HepG2 (cell line): ENCODE data around the gene PIGV. TPM values are rescaled to one million over a fixed set of nuclear protein-coding genes. Genes with fewer than 3 reads are reported as not detected.

Source experiments
- ASH2L ChIP-seq: fragments of 300-600, 200-600 bp; sonication (generic); IDR thresholded peaks from 2 replicates; pipeline ENCODE4 v1.7.0; 2017; ENCODE audit warnings: low read depth, mild to moderate bottlenecking, moderate library complexity, mixed read lengths, low read length; ENCODE audit not compliant: insufficient read length
- KDM2A ChIP-seq: sonication (generic); formaldehyde crosslinking; IDR thresholded peaks from 2 replicates; pipeline ENCODE4 v1.4.0; 2020; ENCODE audit warnings: low read depth, missing genetic modification reagents, borderline replicate concordance
- MAFK ChIP-seq, 2 experiments: IDR thresholded peaks in 1 of 2; conservative IDR thresholded peaks in 1 of 2; 2 replicates each; pipeline ENCODE4 v1.6.1; 2011; ENCODE audit warnings: improper control_type of control experiment in 2 of 2, low read length in 2 of 2
- NR2F6 ChIP-seq, 2 experiments: IDR thresholded peaks; 2 replicates each; pipeline ENCODE4 v1.6.1; 2016; ENCODE audit warnings: antibody characterized with exemption in 1 of 2, mild to moderate bottlenecking in 1 of 2
- RFXANK ChIP-seq: IDR thresholded peaks from 2 replicates; pipeline ENCODE4 v1.6.1; 2016
- TP53 ChIP-seq: sonication (generic); formaldehyde crosslinking; conservative IDR thresholded peaks from 2 replicates; pipeline ENCODE4 v1.4.0; 2020; ENCODE audit warnings: missing genetic modification reagents
- ZNF205 ChIP-seq: IDR thresholded peaks from 2 replicates; pipeline ENCODE4 v1.6.1; 2018; ENCODE audit warnings: missing biosample characterization, missing genetic modification reagents
- ZSCAN12 ChIP-seq: sonication (generic); formaldehyde crosslinking; IDR thresholded peaks from 2 replicates; pipeline ENCODE4 v1.9.0; 2021; ENCODE audit warnings: mild to moderate bottlenecking, missing genetic modification reagents
- polyA plus RNA-seq, 8 experiments: library from polyadenylated mRNA; depleted of rRNA in 3 of 8; stranded (reverse) in 7 of 8; unstranded in 1 of 8; fragments of >200 nt; fragmentation: Illumina TruSeq in 4 of 8; extraction: Trizol in 4 of 8; gene quantifications; 2 replicates each; pipeline versions ENCODE4 v1.2.1 to v1.2.3, GENCODE V29; 2011 to 2016; ENCODE audit warnings: low read depth in 4 of 8, missing spikeins in 1 of 8, mixed read lengths in 1 of 8; ENCODE audit not compliant: insufficient read depth in 1 of 8
- total RNA-seq, 5 experiments: library from RNA; depleted of rRNA; stranded (reverse); fragments of >200 nt; fragmentation: Illumina TruSeq; extraction: Trizol; gene quantifications; 2 replicates each; pipeline ENCODE4 v1.2.3, GENCODE V29; 2016; ENCODE audit warnings: low read depth in 1 of 5
- TF ChIP-seq, protein P1 (sequence below): IDR thresholded peaks from 2 replicates; pipeline ENCODE4 v1.6.1; 2012; ENCODE audit warnings: low read depth, low read length, improper control_type of control experiment
- TF ChIP-seq, protein P2 (sequence below): sonication (generic); formaldehyde crosslinking; IDR thresholded peaks from 2 replicates; pipeline ENCODE4 v1.9.0; 2022; ENCODE audit warnings: missing genetic modification reagents, mild to moderate bottlenecking, borderline replicate concordance
- TF ChIP-seq, protein P3 (sequence below): sonication (generic); formaldehyde crosslinking; IDR thresholded peaks from 2 replicates; pipeline ENCODE4 v1.9.0; 2021; ENCODE audit warnings: missing genetic modification reagents, mild to moderate bottlenecking, borderline replicate concordance
- TF ChIP-seq, protein P4 (sequence below): IDR thresholded peaks from 2 replicates; pipeline ENCODE4 v1.6.1; 2016
- TF ChIP-seq, protein P5 (sequence below), 2 experiments: sonication (generic) in 1 of 2; formaldehyde crosslinking in 1 of 2; IDR thresholded peaks; 2 replicates each; pipeline versions ENCODE4 v1.5.1 to v1.6.1; 2011 to 2020; ENCODE audit warnings: borderline replicate concordance in 1 of 2, low read depth in 1 of 2, low read length in 1 of 2, mild to moderate bottlenecking in 1 of 2, missing genetic modification reagents in 1 of 2, moderate library complexity in 1 of 2

Gene PIGV
- total and polyA plus RNA-seq, 2 of the 13 experiments (the other 11 are each of a cell fraction or from before 2014, with no cell fraction given) = 13.5 to 22.7 TPM

DNA sequence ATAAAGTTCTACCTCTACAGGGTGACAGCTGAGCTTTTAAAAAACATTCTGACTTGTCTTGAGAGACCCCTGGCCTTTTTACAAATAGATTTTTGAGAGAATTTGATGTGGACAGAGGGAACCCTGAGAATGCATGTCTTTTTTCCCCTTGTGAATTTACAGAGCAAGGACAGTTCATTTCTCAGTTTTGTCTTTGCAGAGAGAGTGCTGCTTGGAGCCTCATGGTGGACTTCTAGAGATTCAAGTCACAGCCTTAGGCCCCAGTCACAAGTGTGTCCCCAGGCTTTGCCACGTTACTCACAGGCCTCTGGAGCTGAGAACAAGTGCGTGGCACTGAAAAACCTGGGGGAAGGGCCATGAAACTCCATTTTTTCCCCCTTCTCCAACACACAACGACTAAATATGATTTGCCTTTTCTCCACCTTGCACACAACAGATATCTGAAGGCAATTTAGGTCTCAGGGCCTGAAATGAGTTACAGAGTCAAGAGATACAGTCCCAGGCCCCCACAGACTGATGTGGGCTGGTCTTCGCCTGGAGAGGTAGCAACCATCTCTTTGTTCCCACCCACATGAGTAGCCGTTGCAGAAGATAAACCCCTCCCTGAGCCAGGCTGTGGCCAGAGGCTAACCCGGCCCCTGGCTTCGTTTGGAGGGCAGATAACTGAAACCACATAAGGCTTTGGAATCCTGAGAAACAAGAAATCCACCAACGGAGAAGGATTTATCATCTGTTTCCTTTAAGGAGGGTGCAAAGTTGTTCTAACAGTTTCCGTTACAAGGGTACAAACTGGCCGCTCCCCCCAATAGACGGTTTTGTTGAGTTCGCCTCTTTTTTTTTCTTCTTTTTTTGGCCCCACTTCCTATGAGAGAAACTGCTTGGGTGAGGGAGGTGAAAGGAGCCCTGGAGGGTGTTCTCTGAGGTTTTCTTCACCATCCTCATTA is 1.0 kb upstream of the PIGV start (continued):
- TF ChIP-seq, protein P1, sequence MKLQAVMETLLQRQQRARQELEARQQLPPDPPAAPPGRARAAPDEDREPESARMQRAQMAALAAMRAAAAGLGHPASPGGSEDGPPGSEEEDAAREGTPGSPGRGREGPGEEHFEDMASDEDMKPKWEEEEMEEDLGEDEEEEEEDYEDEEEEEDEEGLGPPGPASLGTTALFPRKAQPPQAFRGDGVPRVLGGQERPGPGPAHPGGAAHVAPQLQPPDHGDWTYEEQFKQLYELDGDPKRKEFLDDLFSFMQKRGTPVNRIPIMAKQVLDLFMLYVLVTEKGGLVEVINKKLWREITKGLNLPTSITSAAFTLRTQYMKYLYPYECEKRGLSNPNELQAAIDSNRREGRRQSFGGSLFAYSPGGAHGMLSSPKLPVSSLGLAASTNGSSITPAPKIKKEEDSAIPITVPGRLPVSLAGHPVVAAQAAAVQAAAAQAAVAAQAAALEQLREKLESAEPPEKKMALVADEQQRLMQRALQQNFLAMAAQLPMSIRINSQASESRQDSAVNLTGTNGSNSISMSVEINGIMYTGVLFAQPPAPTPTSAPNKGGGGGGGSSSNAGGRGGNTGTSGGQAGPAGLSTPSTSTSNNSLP = no peak
- TF ChIP-seq, protein P2, sequence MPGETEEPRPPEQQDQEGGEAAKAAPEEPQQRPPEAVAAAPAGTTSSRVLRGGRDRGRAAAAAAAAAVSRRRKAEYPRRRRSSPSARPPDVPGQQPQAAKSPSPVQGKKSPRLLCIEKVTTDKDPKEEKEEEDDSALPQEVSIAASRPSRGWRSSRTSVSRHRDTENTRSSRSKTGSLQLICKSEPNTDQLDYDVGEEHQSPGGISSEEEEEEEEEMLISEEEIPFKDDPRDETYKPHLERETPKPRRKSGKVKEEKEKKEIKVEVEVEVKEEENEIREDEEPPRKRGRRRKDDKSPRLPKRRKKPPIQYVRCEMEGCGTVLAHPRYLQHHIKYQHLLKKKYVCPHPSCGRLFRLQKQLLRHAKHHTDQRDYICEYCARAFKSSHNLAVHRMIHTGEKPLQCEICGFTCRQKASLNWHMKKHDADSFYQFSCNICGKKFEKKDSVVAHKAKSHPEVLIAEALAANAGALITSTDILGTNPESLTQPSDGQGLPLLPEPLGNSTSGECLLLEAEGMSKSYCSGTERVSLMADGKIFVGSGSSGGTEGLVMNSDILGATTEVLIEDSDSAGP (CRISPR knock-in tag) = no peak
- TF ChIP-seq, protein P3, sequence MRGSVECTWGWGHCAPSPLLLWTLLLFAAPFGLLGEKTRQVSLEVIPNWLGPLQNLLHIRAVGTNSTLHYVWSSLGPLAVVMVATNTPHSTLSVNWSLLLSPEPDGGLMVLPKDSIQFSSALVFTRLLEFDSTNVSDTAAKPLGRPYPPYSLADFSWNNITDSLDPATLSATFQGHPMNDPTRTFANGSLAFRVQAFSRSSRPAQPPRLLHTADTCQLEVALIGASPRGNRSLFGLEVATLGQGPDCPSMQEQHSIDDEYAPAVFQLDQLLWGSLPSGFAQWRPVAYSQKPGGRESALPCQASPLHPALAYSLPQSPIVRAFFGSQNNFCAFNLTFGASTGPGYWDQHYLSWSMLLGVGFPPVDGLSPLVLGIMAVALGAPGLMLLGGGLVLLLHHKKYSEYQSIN (CRISPR knock-in tag) = no peak
- no peak for TF ChIP-seq ASH2L
- TF ChIP-seq, protein P4, sequence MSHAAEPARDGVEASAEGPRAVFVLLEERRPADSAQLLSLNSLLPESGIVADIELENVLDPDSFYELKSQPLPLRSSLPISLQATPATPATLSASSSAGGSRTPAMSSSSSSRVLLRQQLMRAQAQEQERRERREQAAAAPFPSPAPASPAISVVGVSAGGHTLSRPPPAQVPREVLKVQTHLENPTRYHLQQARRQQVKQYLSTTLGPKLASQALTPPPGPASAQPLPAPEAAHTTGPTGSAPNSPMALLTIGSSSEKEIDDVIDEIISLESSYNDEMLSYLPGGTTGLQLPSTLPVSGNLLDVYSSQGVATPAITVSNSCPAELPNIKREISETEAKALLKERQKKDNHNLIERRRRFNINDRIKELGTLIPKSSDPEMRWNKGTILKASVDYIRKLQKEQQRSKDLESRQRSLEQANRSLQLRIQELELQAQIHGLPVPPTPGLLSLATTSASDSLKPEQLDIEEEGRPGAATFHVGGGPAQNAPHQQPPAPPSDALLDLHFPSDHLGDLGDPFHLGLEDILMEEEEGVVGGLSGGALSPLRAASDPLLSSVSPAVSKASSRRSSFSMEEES (CRISPR knock-in tag) = 0 out of 2 replicates have a peak, but pooled peaks have one; percentile 14
- TF ChIP-seq RFXANK (CRISPR knock-in tag) = no peak
- no peak; the same call in 1 of the 2 replicates for TF ChIP-seq NR2F6 (IDR thresholded peaks at IDR 0.05)
- 0 out of 2 replicates have a peak, but pooled peaks have one; percentile 31 for TF ChIP-seq NR2F6 (CRISPR knock-in tag; IDR thresholded peaks at IDR 0.05)
- TF ChIP-seq KDM2A (CRISPR knock-in tag) = no peak
- TF ChIP-seq ZSCAN12 (CRISPR knock-in tag) = 0 out of 2 replicates have a peak, but pooled peaks have one; percentile 21
- 0 out of 2 replicates have a peak, but pooled peaks have one; percentile 8 for TF ChIP-seq TP53 (CRISPR knock-in tag)
- TF ChIP-seq, protein P5, sequence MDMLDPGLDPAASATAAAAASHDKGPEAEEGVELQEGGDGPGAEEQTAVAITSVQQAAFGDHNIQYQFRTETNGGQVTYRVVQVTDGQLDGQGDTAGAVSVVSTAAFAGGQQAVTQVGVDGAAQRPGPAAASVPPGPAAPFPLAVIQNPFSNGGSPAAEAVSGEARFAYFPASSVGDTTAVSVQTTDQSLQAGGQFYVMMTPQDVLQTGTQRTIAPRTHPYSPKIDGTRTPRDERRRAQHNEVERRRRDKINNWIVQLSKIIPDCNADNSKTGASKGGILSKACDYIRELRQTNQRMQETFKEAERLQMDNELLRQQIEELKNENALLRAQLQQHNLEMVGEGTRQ (IDR thresholded peaks at IDR 0.05; ENCODE audit: low read depth, low read length) = no peak
- TF ChIP-seq, protein P5 (CRISPR knock-in tag; IDR thresholded peaks at IDR 0.05; ENCODE audit: borderline replicate concordance) = no peak
- TF ChIP-seq MAFK (conservative IDR thresholded peaks at IDR 0.05 in 1 of 2, IDR thresholded peaks at IDR 0.05 in 1 of 2; ENCODE audit: low read length in 2 of 2) = no peak
- no peak for TF ChIP-seq ZNF205 (CRISPR knock-in tag)
